Stimulated activated CD8-positive, alpha-beta memory T cell treated with anti-CD3 and anti-CD28 coated beads, Interleukin-12 subunit alpha, Interleukin-12 subunit beta, amount 100 ng/mL, for 24 hours (primary cell): ENCODE data around the gene C14orf39.

ENCODE experiments used
- DNase-seq: peaks from one replicate; pipeline ENCODE4 v3.0.0-alpha.2; 2020; ENCODE audit errors: extremely low read depth

Gene C14orf39, protein sequence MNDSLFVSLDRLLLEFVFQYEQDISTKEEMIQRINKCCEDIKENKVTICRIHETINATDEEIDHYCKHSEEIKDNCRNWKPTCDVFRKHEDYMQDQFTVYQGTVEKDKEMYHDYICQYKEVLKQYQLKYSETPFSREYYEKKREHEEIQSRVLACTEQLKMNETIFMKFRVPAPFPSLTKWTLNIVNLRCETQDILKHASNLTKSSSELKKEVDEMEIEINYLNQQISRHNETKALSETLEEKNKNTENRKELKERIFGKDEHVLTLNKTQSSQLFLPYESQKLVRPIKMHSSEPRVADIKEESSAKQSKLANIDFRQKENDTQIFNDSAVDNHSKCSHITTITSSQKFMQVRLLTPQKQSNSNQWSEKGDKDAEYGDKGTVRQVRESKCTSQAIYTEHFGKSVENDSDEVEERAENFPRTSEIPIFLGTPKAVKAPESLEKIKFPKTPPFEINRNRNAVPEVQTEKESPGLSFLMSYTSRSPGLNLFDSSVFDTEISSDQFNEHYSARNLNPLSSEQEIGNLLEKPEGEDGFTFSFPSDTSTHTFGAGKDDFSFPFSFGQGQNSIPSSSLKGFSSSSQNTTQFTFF

GRCh38 chr14:60485598-60486251, at the start of gene C14orf39:
Gene C14orf39 (minus strand): TSS chr14:60486063. CDS start chr14:60485078, 985 bp downstream.
- DNase-seq: no peak

DNA sequence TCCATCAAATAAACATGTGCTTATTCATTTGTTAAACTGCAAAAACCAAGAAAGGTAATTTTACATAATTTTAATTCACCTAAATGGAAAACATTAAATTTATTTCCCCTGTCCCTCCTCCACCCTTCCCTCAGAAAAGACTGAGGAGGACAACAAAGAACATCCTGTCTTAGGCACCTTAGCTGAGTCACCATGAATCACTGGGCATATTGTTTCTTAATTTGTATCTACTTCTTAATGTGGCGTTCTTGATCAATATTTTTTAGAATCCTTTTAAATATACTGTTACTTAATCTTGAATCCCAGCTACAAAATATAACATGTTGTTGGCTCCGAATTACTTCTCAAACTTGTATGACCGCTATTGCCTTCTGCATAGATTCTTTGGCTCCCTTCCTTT, 46.6 kb upstream of the C14orf39 start:
- no peak for DNase-seq

GRCh38 chr14:60515511-60516289, 29.8 kb upstream of the C14orf39 start:
- no peak for DNase-seq

DNA sequence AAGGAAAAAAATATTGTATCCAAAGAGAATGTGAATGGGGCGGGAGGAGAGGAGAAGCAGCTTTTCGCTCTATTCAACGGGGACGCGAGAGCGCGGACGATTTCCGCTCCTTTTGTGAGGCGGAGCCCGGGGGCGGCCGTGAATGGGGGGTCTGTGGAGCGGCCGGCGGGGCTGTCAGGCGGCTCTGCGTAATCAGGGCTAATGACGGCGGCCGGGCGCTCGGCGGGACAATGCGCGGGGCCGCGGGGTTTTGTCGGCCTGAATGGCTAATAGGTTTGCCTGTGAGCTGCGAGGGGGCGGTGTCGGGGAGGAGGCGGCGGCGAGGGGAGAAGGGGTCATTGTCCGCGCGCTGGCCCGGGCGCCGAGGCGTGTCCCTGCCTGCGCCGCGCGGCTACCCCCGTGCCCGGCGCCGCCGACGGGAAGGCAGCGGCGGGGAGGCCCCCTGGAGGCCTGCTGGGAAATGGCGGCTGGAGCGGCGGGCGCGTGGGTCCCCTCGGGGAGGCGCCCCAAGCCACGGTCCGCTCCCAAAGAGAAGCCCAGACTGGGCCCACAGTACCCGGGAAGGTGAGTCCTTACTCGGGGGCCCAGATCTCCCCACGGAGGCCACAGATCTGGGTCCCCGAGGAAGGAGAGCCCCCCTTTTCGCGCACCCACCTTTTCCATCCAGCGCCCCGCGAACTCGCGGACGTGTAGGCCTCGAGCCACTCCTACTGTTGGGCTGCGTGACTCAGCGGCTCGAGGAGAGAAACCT, 29.1 kb upstream of the C14orf39 start:
- DNase-seq: no peak

DNA sequence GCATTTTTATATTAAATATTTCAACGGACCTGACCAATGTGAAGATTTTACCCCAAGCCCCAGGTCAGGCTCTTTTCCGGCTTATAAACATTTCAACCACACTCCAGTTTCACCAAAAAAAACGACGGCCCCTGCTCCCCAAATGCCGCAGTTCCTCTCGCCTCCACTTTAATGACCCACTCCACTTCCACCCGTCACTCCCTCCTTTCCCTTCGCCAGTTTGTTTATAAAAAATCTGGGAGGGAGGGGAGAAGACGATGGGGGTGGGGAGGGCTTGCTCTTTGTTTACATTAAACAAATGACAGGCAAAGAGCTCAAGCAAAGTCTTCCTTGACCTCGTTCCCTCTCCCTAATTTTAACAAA, 28.5 kb upstream of the C14orf39 start:
- DNase-seq: no peak

- no peak for DNase-seq
Measured at GRCh38 chr14:60512973-60513571, 27.2 kb upstream of the C14orf39 start.

DNA sequence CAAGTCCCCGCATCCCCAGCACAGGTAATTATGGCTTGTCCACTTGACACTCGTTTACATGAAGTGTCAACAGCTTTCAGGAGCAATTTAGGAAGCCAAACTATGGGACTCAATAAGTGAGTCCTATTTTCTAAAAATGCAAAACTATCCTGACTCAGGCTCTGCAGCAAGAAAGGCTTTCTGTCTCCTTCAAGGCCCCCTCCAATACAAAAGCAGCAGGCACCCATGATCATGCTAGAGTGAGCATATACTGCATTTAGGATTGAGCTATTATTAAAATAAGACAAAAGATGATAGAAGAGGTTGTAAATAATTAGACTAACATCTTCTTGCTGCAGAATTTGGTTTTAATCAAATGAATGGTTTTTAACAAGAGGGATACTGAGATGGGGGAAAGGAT, 26.3 kb upstream of the C14orf39 start:
- DNase-seq: no peak

DNA sequence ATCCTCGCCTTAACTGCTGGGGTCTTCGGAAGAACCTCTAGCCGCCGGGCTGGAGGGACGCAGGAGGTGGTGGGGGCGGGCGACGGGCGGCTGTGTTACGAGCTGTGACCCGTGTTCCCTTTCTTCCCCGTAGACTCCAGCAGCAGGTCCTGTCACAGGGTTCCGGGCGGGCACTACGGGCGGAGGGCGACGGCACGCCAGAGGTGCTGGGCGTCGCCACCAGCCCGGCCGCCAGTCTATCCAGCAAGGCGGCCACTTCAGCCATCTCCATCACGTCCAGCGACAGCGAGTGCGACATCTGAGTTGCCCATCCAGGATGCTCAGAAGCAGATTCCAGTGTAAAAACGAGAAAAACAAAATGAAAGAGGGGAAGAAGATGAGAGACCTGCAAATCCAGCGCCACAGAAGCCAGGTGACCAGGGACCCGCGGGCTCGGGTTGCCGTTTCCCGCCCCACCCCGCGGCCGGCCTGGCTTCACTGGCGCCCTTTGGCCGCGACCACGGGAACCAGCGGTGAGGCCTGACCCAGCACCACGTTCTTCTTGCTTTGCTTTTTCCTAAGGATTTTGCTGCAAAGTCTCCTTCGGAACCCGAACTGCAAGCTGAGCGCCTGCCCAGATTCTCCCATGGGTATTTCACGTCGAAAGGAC, 25.2 kb upstream of the C14orf39 start:
- DNase-seq: no peak

DNA sequence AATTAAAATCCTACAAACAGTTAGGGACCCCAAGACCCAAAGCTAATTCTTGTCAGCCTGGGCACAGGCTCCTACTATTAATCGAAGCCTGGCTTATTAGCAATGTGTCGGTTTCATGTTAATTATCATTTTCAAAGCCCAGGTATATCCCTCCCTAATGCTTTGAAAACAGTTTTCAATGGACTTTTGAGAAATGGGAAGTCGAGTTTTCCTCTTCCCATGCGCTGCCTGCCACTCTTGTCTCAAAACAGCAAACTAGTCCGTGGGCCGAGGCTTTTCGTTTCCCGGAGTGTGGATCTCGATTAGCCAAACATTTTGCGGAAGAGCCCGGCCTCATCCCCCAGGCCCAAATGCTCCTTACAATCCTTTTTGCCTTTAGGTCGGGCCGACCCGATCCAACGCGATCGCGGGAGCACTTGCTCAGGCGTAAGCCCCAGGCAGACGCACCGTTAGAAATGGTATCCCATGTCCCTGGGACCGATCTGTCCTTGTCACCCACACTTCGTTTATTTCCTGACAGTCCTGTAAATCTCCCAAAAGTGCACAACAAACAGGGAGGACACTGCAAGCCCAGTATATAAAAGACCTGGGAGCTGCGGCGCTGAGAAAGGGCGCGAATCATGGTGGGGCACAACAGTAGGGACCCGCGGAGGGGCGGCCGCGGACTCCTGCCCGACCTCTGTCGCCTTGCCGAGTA, 24.5 kb upstream of the C14orf39 start:
- no peak for DNase-seq

DNA sequence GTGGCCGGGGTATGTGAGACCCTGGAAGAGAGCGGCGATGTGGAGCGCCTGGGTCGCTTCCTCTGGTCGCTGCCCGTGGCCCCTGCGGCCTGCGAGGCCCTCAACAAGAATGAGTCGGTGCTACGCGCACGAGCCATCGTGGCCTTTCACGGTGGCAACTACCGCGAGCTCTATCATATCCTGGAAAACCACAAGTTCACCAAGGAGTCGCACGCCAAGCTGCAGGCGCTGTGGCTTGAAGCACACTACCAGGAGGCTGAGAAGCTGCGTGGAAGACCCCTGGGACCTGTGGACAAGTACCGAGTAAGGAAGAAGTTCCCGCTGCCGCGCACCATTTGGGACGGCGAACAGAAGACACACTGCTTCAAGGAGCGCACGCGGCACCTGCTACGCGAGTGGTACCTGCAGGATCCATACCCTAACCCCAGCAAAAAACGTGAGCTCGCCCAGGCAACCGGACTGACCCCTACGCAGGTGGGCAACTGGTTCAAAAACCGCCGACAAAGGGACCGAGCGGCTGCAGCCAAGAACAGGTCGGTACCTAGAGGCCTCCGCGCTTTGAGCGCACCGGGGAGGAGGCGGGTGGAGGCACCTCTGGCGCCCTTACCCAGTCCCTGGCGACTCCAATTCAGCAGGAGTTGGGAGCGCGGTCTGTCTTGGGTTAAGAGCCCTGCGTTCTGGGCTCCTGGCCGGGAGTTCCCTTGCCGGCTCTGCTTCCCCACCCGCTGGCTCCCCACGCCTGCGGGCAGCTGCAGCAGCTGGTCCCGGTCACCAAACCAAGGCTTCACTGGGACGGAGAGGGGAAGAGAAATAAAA, 23.8 kb upstream of the C14orf39 start:
- DNase-seq: no peak

DNA sequence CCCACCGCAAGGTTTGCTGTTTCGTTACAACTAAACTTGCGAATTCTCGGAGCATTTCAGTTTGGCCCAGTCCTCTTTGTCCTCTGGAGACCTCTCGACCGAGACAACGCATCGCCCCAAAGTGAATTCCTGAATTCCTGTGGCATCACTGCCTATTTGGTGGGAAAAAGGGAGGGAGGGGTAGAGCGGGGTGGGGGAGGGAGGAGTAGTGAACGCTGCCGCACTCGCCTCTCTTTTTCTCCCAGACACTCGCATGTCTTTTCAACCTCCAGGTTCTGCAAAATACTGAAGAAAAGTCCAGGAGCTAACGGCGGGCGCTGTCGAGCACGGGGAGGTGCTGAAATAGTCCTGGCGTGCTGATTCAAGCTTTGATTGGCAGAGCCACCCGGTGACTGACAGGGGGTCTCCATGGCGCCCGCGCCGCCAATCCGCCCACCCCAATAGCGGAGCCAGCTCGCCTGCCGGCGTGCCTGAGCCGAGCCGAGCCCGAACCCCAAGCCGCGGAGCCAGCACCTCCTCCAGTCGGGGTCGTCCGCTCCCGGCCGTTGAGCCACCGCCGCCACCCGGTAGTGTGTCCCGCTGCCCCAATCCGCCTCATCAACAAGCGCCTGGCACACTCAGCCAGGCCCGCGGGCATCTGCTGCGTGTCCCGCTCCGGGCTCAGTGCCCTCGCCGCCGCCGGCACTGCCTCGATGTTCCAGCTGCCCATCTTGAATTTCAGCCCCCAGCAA, 23.0 kb upstream of the C14orf39 start, which contains the start of gene SIX6:
Gene SIX6 (plus strand): TSS at position 440 of the 731 bp plus-strand sequence. CDS start 253 bp downstream, at position 693.
- DNase-seq: no peak

GRCh38 chr14:60508363-60508706, 22.5 kb upstream of the C14orf39 start:
- no peak for DNase-seq

DNA sequence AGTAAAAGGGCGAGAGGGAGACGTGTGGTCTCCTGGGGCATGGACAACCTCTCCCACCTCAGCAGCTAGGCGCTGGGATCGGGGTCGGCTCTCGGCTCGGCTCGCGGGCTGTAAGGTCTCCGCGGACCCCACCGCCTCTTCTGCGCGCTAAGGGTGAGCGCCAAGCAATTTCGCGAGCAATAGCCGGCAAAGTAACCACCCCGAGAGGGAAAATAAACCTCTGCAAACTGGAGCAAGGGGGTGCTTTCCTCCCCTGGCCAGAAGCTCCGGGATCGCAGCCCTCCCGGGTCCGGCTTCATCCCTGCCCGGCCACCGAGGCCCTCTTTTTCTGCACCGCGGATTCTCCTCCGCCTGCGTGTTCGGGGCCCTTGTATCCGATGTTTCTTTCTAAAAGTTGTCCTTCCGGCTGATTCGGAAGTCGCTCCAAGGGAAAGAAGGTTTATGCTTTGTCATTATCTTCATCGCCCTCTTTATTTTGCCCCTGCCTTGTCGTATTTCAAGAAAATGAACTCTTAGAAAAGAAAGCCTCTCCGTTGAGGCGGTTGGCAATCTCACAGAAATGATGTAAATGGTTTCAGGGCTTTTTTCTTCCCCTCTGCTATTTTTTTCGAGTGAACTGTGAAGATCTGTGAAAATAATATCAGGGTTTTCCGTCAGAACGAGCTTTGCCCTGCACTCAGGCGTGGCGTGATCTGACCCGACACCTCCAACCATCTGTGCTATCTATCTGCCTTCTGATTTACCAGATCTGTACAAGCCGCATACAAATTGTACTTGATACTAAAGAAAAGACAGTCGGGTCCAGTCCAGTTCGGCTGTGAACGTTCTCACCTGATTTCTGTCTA, 21.3 kb upstream of the C14orf39 start:
- DNase-seq: no peak

DNA sequence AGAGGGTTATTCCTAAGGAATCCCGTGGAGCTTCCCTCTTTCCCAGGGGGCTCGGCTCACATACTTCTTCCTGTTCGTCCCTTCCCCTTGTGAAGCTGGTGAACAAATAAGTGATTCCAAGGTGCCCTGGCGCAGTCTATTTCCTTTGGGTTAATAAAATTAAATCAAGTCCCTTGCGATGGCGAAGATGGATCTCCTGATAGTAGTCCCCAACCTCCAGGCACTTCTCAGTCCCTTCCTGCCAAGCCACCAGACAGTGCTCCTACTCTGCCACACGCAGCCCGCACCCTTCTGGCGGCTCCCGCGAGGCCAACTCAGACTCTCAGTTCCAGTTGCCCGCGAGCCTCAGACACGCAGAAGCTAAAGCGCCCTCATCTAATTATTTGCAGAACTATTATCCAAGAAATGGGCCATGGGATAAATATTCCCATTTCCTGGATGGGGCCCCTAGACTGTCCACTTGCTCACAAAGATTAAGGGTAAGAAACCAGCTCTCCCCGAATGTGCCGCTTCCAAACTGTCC, 20.7 kb upstream of the C14orf39 start:
- DNase-seq: no peak

DNA sequence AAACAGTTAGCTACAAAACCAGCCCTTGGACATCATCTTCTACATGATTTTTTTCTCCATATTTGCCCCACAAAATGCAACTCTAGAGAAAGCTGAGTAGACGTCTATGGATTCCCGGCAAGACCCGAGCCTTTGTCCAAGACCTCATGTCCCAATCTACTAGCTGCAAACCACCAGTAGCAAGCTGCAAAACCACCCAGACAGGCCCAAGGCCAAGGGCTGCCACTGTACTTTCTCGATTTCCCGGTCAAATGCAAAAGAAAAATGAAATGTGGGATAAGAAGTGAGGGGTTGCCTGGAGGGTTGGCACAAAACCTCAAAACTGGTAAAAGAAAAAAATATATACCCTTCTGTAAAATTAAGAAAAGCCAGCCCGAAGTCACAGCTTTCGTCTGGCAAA, 20.1 kb upstream of the C14orf39 start:
- DNase-seq: no peak

DNA sequence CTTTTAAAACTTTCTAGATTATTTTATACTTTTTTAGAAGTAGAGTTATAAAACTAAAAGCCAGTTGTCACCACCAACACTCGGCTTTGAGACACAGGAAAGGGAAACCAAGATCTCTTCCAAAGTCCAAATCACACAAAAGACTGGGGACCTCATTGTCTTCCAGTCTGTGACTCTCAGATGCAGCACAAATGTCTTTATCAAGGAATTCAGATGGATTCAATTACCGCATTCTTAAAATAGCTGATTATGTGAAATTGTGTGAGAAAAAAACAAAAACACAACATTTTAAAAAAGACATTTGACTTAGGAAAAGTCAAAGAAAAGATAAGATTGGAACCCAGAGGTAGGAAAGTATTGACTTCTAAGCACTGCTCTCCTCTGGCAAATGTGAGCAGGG, 19.6 kb upstream of the C14orf39 start:
- no peak for DNase-seq

- DNase-seq: no peak
Measured at GRCh38 chr14:60502541-60502940, 16.7 kb upstream of the C14orf39 start.
